Epithelial cell of prostate (primary cell): ENCODE data around the gene OOSP4A.
A peak's percentile ranks its signal among the peaks of the same experiment; 100 is the strongest.
"Not testable (repeated sequence)": the region's sequence is repeated elsewhere in the genome, so short reads cannot be mapped to it uniquely, and the experiment has no call there.

Experiments used
- DNase-seq: peaks from one replicate; pipeline ENCODE4 v3.0.0-alpha.2; 2011; ENCODE audit warnings: low read depth, low spot score
- H3K27ac ChIP-seq: fragments of 450-650 bp; 2 replicates; pipeline ENCODE4 v1.5.1; 2017; ENCODE audit warnings: mild to moderate bottlenecking

OOSP4A gene

DNA sequence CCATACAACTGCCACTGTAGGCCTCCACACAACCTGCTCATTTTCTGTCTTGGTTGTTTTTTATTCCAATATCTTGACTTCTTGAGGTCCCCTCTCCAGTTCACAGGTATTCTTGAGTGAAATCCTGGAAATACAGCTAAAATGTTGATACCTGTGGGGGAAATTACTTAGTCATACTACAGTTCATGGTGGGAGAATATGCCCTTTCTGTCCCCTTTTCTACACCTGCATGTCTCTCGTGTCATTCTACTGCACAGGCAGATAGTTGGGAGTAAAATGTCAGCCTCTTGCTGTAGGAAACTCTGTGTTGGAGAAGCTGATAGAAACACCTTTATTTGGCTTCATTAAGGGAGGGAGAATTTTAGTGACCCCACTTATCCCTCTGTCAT is 4.6 kb downstream of the OOSP4A start:
- no peak overlapping the region for H3K27ac ChIP-seq
- no peak for DNase-seq

- DNase-seq, result no peak
- H3K27ac ChIP-seq, result no peak overlapping the region
Observed at GRCh38 chr11:59973097-59973496, 9.3 kb downstream of the OOSP4A start.

- peak overlapping the region; percentile 68 for H3K27ac ChIP-seq
- DNase-seq, result peak; percentile 14
Observed at GRCh38 chr11:59981106-59981770, 17.4 kb downstream of the OOSP4A start.

GRCh38 chr11:59982037-59982436 is 18.2 kb downstream of the OOSP4A start:
- DNase-seq, result not testable (repeated sequence)

DNA sequence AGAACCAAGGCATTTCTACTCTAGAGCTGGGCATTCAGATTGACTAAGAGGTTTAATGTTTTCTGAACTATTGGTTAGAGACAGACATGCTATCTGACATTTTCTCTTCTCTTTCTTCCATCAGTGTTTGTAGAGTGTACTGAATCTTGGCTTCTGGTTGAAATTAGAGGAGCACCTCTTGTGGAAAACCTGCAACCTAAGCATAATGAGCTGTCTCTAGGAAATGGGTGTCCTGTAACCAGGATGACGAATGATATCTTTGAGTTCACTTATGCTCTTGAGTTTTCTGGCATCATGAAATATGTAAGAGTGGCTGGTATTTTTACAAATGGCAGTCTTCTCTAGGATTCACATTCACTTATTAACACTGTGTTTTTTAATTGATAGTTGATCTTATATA is 19.4 kb downstream of the OOSP4A start:
- no peak overlapping the region for H3K27ac ChIP-seq
- DNase-seq, result no peak

More at GRCh38 chr11:59982037-59982436, 18.2 kb downstream of the OOSP4A start:
- peak overlapping the region; percentile 68 for H3K27ac ChIP-seq

DNA sequence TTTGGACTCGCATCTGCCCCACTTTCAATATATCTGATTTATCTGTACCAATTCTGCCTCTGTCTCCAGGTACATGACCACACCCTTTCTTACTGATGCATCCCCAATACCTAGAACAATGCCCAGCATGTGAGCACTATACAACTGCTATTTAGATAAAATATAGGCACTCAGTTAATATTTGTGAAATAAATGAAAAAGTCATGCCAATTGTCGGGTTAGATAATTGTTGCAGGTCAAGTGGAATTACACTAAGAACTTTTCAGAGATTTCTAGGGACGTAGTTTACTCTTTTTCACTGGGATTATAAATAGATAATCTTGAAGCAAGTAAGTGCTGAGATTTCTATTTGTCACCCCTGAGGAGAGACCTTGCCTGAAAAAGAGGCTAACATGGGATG is 20.5 kb downstream of the OOSP4A start:
- no peak for DNase-seq

GRCh38 chr11:59990421-59990820 is 26.6 kb downstream of the OOSP4A start:
- H3K27ac ChIP-seq, result no peak overlapping the region

More for the DNA sequence above, 20.5 kb downstream of the OOSP4A start:
- no peak overlapping the region for H3K27ac ChIP-seq

GRCh38 chr11:59992425-59992824 is 28.6 kb downstream of the OOSP4A start:
- no peak for DNase-seq
- no peak overlapping the region for H3K27ac ChIP-seq

More at GRCh38 chr11:59990421-59990820, 26.6 kb downstream of the OOSP4A start:
- no peak for DNase-seq

DNA sequence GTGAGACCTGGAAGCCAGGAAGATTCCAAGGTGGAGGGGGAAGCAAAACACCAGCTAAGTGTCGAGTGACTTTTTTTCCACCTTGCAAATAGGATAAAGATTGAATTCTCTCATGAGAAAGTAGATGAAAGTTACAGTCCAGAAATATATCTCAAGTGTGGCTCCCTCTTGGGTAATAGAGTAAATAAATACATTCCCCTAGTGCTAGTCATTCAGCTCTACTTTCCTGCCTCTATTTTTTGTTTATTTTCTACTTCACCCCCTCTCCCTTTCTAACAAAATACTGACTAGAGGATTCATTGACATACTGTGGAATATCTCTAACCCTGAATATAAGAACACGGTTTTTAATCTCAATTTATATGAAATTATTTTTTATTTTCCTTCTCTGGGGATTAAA is 34.0 kb downstream of the OOSP4A start:
- no peak for DNase-seq
- H3K27ac ChIP-seq, result no peak overlapping the region

GRCh38 chr11:59999691-60000090 is 35.9 kb downstream of the OOSP4A start:
- no peak for DNase-seq
- H3K27ac ChIP-seq, result no peak overlapping the region

DNA sequence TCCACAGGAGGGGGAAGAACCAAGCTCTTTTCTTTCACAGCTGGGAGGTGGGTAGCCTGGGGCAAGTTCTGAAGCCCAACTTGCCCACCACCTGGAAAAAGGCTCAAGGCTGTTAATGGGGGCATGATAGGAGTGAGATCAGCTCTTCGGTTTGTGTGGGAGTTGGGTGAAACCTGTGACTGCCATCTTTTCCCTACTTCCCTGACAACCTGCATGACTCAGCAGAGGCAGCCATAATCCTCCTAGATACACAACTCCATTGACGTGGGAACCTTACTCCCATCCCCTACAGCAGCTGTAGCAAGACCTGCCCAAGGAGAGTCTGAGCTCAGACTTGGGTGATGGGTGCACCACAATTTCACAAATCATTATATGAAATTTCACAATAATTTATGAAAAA is 39.9 kb downstream of the OOSP4A start:
- no peak overlapping the region for H3K27ac ChIP-seq
- no peak for DNase-seq

- peak; percentile 44 for DNase-seq
- no peak overlapping the region for H3K27ac ChIP-seq
Observed at GRCh38 chr11:60005360-60005759, 41.5 kb downstream of the OOSP4A start.

GRCh38 chr11:60016881-60017280 is 53.0 kb downstream of the OOSP4A start, which contains the start of gene OOSP4B:
TSS of gene OOSP4B (plus strand) at chr11:60017181.
- no peak within 1 kb of the TSS for H3K27ac ChIP-seq

DNA sequence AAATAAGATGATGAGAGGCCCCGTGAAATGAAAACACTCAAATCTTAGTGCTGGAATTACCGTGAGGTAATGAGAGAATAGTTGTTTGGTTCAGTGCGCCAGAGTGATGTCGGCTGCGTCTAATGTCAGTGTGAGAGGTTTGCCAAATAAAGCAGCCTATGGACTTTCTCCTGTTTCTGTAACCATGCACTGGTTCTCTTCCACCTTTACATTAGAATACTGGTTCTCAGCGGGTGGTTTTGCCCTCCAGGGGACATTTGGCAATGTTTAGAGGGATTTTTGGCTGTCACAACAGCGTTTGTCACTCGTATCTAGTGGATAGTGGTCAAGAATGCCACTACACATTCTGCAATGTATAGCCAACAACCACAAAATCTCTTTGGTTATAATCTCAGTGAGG is 54.2 kb downstream of the OOSP4A start:
- DNase-seq, result no peak
- H3K27ac ChIP-seq, result no peak overlapping the region

More at GRCh38 chr11:60016881-60017280, 53.0 kb downstream of the OOSP4A start, which contains the start of gene OOSP4B:
- no peak for DNase-seq
